Adrenal gland (tissue), 5 donors: ENCODE data around the gene AZGP1.

Experiments used
- POLR2A ChIP-seq, 2 donors: fragments of 450-650 bp; IDR thresholded peaks; one replicate each; pipeline ENCODE4 v1.6.1; 2017; ENCODE audit warnings: antibody characterized with exemption in 2 of 2, mild to moderate bottlenecking in 2 of 2, moderate library complexity in 1 of 2
- TF ChIP-seq, protein P1 (sequence below), 6 experiments: fragments of 450-650 bp in 4 of 6; fragments of 200-600 bp in 2 of 6; sonication (generic) in 1 of 6; IDR thresholded peaks; 1 replicate in 5 of 6; 2 replicates in 1 of 6; pipeline versions ENCODE4 v1.5.1 to v1.8.0; 2016 to 2021; ENCODE audit warnings: antibody characterized with exemption in 6 of 6, mild to moderate bottlenecking in 2 of 6, moderate library complexity in 1 of 6
- donor health status: DM: no; HTN: no; CAD: no.

- TF ChIP-seq, protein P1, sequence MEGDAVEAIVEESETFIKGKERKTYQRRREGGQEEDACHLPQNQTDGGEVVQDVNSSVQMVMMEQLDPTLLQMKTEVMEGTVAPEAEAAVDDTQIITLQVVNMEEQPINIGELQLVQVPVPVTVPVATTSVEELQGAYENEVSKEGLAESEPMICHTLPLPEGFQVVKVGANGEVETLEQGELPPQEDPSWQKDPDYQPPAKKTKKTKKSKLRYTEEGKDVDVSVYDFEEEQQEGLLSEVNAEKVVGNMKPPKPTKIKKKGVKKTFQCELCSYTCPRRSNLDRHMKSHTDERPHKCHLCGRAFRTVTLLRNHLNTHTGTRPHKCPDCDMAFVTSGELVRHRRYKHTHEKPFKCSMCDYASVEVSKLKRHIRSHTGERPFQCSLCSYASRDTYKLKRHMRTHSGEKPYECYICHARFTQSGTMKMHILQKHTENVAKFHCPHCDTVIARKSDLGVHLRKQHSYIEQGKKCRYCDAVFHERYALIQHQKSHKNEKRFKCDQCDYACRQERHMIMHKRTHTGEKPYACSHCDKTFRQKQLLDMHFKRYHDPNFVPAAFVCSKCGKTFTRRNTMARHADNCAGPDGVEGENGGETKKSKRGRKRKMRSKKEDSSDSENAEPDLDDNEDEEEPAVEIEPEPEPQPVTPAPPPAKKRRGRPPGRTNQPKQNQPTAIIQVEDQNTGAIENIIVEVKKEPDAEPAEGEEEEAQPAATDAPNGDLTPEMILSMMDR (IDR thresholded peaks at IDR 0.05): peak in 3 of 6 experiments; percentile 31 to 37 (median 35)
- TF ChIP-seq POLR2A (IDR thresholded peaks at IDR 0.05): peak; percentile 91 to 95
These were observed 56.6 kb downstream of the AZGP1 start, which contains the start of gene TRIM4 for GRCh38 chr7:99918959-99919813.
